ENCODE data around the gene LONP2. TPM values are rescaled to one million over a fixed set of nuclear protein-coding genes. Genes with fewer than 3 reads are reported as not detected.

LONP2 gene
- polyA plus RNA-seq, 3 donors: 21.5 to 35.6 (median 26.0) TPM

DNA sequence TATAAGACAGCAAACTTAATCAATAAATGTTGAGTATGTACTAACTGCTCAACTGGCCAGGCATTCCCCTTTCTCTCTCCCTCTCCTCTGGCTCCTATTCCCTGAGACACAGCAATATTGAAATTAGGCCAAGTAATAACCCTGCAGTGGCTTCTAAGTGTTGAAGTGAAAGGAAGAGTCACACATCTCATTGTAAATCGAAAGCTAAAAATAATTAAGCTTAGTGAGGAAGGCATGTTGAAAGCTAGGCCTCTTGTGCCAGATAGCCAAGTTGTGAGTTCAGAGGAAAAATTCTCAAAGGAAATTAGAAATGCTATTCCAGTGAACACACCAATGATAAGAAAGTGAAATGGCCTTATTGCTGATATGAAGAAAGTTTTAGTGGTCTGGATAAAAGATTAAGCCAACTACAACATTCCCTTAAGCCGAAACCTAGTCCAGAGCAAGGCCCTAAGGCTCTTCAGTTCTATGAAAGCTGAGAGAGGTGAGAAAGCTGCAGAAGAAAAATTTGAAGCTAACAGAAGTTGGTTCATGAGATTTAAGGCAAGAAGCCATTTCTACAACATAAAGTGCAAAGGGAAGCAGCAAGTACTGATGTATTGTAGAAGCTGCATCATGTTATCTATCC is 38.6 kb downstream of the LONP2 start:
- WGBS (ENCODE audit: insufficient coverage): 100% methylated on average over 1 of the region's 2 CpGs
- H3K9me3 ChIP-seq (replicated peaks in 1 of 2; ENCODE audit: control insufficient read depth in 1 of 2, insufficient read depth in 1 of 2, low read length in 2 of 2): peaks cover 0 to 6% of the 10 kb centered on the region in 2 donors
- H2AFZ ChIP-seq (ENCODE audit: insufficient read depth, low read depth, low read length, poor library complexity, severe bottlenecking): no peak overlapping the region
- no peak overlapping the region for H3K9ac ChIP-seq (ENCODE audit: insufficient read depth, low read length, poor library complexity, severe bottlenecking)
- Mint-ChIP-seq H3K27me3 (ENCODE audit: low read depth in 3 of 3) (no peaks in the 10 kb centered on the region), H3K9me3 (peaks cover 12 to 20% (median 14%) of the 10 kb centered on the region in 7 donors), H3K36me3 (peaks cover 71 to 72% of the 10 kb centered on the region in 2 donors), H3K4me3 (no peak overlapping the region), H3K4me1 (peaks cover 11% of the 10 kb centered on the region), H3K27ac (peak overlapping the region in 1 of 7 donors; percentile 1)
- no peak overlapping the region for H3K4me3 ChIP-seq (replicated peaks in 1 of 3; ENCODE audit: low read depth in 2 of 3, low read length in 3 of 3)
- H3K36me3 ChIP-seq (replicated peaks in 1 of 2; ENCODE audit: control insufficient read depth in 1 of 2, insufficient read depth in 2 of 2, low read length in 2 of 2): peaks cover 34 to 89% of the 10 kb centered on the region in 2 donors
- no peak overlapping the region for H3K4me2 ChIP-seq (replicated peaks; ENCODE audit: extremely low read depth, low read length, poor library complexity, severe bottlenecking)
- H4K20me1 ChIP-seq (ENCODE audit: insufficient read depth, low read length): no peaks in the 10 kb centered on the region
- peaks cover 0 to 2% of the 10 kb centered on the region in 2 donors for H3K4me1 ChIP-seq (ENCODE audit: control insufficient read depth in 1 of 2, insufficient read depth in 2 of 2, low read length in 2 of 2)
- no peaks in the 10 kb centered on the region for H3K79me2 ChIP-seq (ENCODE audit: insufficient read depth, low read length)
- intact Hi-C loops (cut with micrococcal nuclease): no loop called here
- no peak overlapping the region for H3K27ac ChIP-seq (ENCODE audit: low read depth in 1 of 2, low read length in 2 of 2)
- no peaks in the 10 kb centered on the region for H3K27me3 ChIP-seq (ENCODE audit: control insufficient read depth in 2 of 2, insufficient read depth in 2 of 2, low read length in 2 of 2)
- no peak for DNase-seq
- TF ChIP-seq, protein P1, sequence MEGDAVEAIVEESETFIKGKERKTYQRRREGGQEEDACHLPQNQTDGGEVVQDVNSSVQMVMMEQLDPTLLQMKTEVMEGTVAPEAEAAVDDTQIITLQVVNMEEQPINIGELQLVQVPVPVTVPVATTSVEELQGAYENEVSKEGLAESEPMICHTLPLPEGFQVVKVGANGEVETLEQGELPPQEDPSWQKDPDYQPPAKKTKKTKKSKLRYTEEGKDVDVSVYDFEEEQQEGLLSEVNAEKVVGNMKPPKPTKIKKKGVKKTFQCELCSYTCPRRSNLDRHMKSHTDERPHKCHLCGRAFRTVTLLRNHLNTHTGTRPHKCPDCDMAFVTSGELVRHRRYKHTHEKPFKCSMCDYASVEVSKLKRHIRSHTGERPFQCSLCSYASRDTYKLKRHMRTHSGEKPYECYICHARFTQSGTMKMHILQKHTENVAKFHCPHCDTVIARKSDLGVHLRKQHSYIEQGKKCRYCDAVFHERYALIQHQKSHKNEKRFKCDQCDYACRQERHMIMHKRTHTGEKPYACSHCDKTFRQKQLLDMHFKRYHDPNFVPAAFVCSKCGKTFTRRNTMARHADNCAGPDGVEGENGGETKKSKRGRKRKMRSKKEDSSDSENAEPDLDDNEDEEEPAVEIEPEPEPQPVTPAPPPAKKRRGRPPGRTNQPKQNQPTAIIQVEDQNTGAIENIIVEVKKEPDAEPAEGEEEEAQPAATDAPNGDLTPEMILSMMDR (IDR thresholded peaks at IDR 0.05): no peak

DNA sequence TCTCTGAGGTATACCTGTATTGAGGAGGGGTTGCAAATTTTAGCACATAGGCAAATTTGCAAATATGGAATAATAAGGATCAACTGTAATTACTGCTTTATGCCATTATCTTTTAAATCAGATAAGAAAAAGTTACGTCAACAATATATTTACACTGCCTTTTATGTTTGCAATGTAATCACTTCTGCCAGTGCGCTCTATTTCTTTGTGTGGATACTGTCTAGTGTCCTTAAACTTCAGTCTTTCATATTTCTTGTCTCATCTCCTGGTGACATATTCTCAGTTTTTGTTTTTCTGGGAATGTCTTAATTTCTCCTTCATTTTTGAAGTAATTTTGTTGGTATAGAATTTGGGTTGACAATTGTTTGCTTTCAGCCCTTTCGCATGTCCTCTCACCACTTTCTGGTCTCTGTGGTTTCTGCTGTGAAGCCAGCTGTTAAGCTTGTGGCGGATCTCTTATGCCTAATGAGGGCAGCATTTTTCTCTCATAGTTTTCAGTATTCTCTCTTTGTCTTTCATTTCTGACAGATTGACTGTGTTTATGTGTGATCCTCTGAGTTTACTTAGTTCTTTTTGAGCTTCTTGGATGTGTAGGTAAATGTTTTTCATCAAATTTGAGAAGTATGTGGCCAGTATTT is 40.8 kb downstream of the LONP2 start:
- Mint-ChIP-seq H3K4me1 (peaks cover 11% of the 10 kb centered on the region), H3K36me3 (peaks cover 61 to 62% of the 10 kb centered on the region in 2 donors), H3K27ac (peak overlapping the region in 1 of 7 donors; percentile 8), H3K9me3 (peaks cover 12 to 20% (median 14%) of the 10 kb centered on the region in 7 donors), H3K27me3 (ENCODE audit: low read depth in 3 of 3) (no peaks in the 10 kb centered on the region), H3K4me3 (no peak overlapping the region)
- Histone ChIP-seq H3K9ac (ENCODE audit: insufficient read depth, low read length, poor library complexity, severe bottlenecking) (no peak overlapping the region), H3K27ac (ENCODE audit: low read depth in 1 of 2, low read length in 2 of 2) (no peak overlapping the region), H3K4me3 (replicated peaks in 1 of 3; ENCODE audit: low read depth in 2 of 3, low read length in 3 of 3) (no peak overlapping the region), H3K4me1 (ENCODE audit: control insufficient read depth in 1 of 2, insufficient read depth in 2 of 2, low read length in 2 of 2) (peaks cover 0 to 2% of the 10 kb centered on the region in 2 donors), H3K27me3 (ENCODE audit: control insufficient read depth in 2 of 2, insufficient read depth in 2 of 2, low read length in 2 of 2) (no peaks in the 10 kb centered on the region), H3K4me2 (replicated peaks; ENCODE audit: extremely low read depth, low read length, poor library complexity, severe bottlenecking) (no peak overlapping the region), H3K79me2 (ENCODE audit: insufficient read depth, low read length) (no peaks in the 10 kb centered on the region), H3K9me3 (replicated peaks in 1 of 2; ENCODE audit: control insufficient read depth in 1 of 2, insufficient read depth in 1 of 2, low read length in 2 of 2) (peaks cover 0 to 6% of the 10 kb centered on the region in 2 donors), H2AFZ (ENCODE audit: insufficient read depth, low read depth, low read length, poor library complexity, severe bottlenecking) (no peak overlapping the region), H4K20me1 (ENCODE audit: insufficient read depth, low read length) (no peaks in the 10 kb centered on the region), H3K36me3 (replicated peaks in 1 of 2; ENCODE audit: control insufficient read depth in 1 of 2, insufficient read depth in 2 of 2, low read length in 2 of 2) (peaks cover 31 to 89% of the 10 kb centered on the region in 2 donors)
- TF ChIP-seq, protein P1 (IDR thresholded peaks at IDR 0.05): no peak
- DNase-seq: no peak
- no CpG with 5 or more reads among the region's 4 CpGs for WGBS (ENCODE audit: insufficient coverage)
- intact Hi-C loops (cut with micrococcal nuclease): no loop called here
